Measurements from ENCODE around the gene RGMB.

GRCh38 chr5:98780390-98780789, 6.9 kb downstream of the RGMB start:
- TF ChIP-seq CTCF (IDR thresholded peaks at IDR 0.05) = no peak
- TF ChIP-seq EZH2 (IDR thresholded peaks at IDR 0.05; ENCODE audit: borderline replicate concordance, insufficient read depth, low read depth, low read length, poor library complexity, severe bottlenecking) = no peak

Data from B cell (primary cell).